K562 (cell line): ENCODE data around the gene LCN1. TPM values are rescaled to one million over a fixed set of nuclear protein-coding genes. Genes with fewer than 3 reads are reported as not detected.

Experiments used
- ATAC-seq: fragments of 200-7000 bp; cut with Tn5 transposase; 3 replicates; pipeline ENCODE4 v1.9.1; 2020; ENCODE audit warnings: moderate library complexity
- BruUV-seq: library from RNA; stranded (reverse); fragments of 400-500 nt; replicated peaks from 2 replicates; lab custom pipeline; 2021; lab: Mats Ljungman, UMichigan
- CTCF ChIA-PET: fragments of 300-600 bp; formaldehyde crosslinking; extraction: SDS; loops from one replicate; lab custom pipeline; 2021; ENCODE audit warnings: low intra/inter-chr PET ratio; lab: Yijun Ruan, JAX
- POLR2A ChIA-PET: fragments of 300-600, 350-650 bp; sonication (Branson Sonifier 250); formaldehyde crosslinking; extraction: SDS; loops from one replicate; lab custom pipeline; 2021; ENCODE audit warnings: antibody characterized with exemption, inconsistent platforms; lab: Yijun Ruan, JAX
- DNase-seq, 4 experiments: peaks; one replicate each; pipeline versions ENCODE4 v3.0.0 to v3.0.0-alpha.2; 2011 to 2018; ENCODE audit warnings: low spot score in 3 of 4, mixed read lengths in 3 of 4; ENCODE audit errors: extremely low read depth in 1 of 4
- FAIRE-seq: peaks from 2 replicates; lab custom pipeline; 2011; peaks lifted over from hg19 to GRCh38; lab: Jason Lieb, UNC
- H2AFZ ChIP-seq: 2 replicates; pipeline ENCODE4 v1.6.0; 2011; ENCODE audit warnings: low read depth, low read length, control low read depth, inconsistent platforms
- H3K27ac ChIP-seq: fragments of 200-600 bp; 3 replicates; pipeline ENCODE4 v1.8.0; 2011; ENCODE audit warnings: low read depth, mild to moderate bottlenecking, control low read depth, inconsistent platforms, low read length, moderate library complexity, mixed read lengths; ENCODE audit errors: extremely low read depth
- H3K27me3 ChIP-seq, 2 experiments: fragments of 300-600 bp in 1 of 2; 2 replicates in 1 of 2; 3 replicates in 1 of 2; pipeline versions ENCODE4 v1.6.0 to v1.8.0; 2011; ENCODE audit warnings: inconsistent platforms in 2 of 2, low read length in 2 of 2, mild to moderate bottlenecking in 1 of 2, mixed read lengths in 1 of 2, moderate library complexity in 1 of 2; ENCODE audit not compliant: control insufficient read depth in 2 of 2, insufficient read depth in 2 of 2
- H3K36me3 ChIP-seq: fragments of 300-600 bp; 3 replicates; pipeline ENCODE4 v1.8.0; 2011; ENCODE audit warnings: mild to moderate bottlenecking, low read length, inconsistent platforms; ENCODE audit not compliant: control insufficient read depth, insufficient read depth
- H3K4me1 ChIP-seq, 2 experiments: fragments of 200-600 bp in 1 of 2; replicated peaks in 1 of 2; 2 replicates in 1 of 2; 3 replicates in 1 of 2; pipeline versions ENCODE4 v1.5.1 to v1.8.0; 2011; ENCODE audit warnings: inconsistent platforms in 2 of 2, low read length in 2 of 2, mild to moderate bottlenecking in 1 of 2, mixed read lengths in 1 of 2, moderate library complexity in 1 of 2; ENCODE audit not compliant: control insufficient read depth in 2 of 2, insufficient read depth in 2 of 2
- H3K4me2 ChIP-seq: 2 replicates; pipeline ENCODE4 v1.6.1; 2011; ENCODE audit warnings: low read length, control low read depth, inconsistent platforms, mixed read lengths; ENCODE audit not compliant: insufficient read depth
- H3K4me3 ChIP-seq: fragments of 200-600 bp; sonication (generic), shearing (Covaris generic); 2 replicates; pipeline ENCODE4 v1.5.1; 2016; ENCODE audit warnings: control low read depth, inconsistent platforms
- H3K79me2 ChIP-seq: fragments of 200-600 bp; 3 replicates; pipeline ENCODE4 v1.8.0; 2011; ENCODE audit warnings: low read length, inconsistent platforms; ENCODE audit not compliant: control insufficient read depth, insufficient read depth
- H3K9ac ChIP-seq, 2 experiments: 2 replicates each; pipeline versions ENCODE4 v1.6.0 to v1.6.1; 2011; ENCODE audit warnings: low read depth in 2 of 2, low read length in 2 of 2, control low read depth in 1 of 2, inconsistent platforms in 1 of 2, mild to moderate bottlenecking in 1 of 2, mixed read lengths in 1 of 2; ENCODE audit not compliant: insufficient read depth in 1 of 2
- H3K9me1 ChIP-seq: one replicate; pipeline ENCODE4 v1.6.0; 2011; ENCODE audit warnings: inconsistent platforms, mild to moderate bottlenecking, low read length, moderate library complexity; ENCODE audit not compliant: control insufficient read depth, insufficient read depth
- H3K9me3 ChIP-seq: replicated peaks from 2 replicates; pipeline ENCODE4 v1.5.1; 2011; ENCODE audit warnings: low read depth, low read length, inconsistent platforms; ENCODE audit not compliant: control insufficient read depth, insufficient read depth
- H4K20me1 ChIP-seq: replicated peaks from 2 replicates; pipeline ENCODE4 v1.6.1; 2011; ENCODE audit warnings: low read length, inconsistent platforms, mixed read lengths; ENCODE audit not compliant: control insufficient read depth, insufficient read depth
- DIDO1 ChIP-seq: fragments of 450-650 bp; IDR thresholded peaks from 2 replicates; pipeline ENCODE4 v1.6.1; 2016; ENCODE audit warnings: low read depth, missing biosample characterization, missing genetic modification characterization
- FOSL1 ChIP-seq: fragments of 200-800 bp; sonication (Bioruptor generic); conservative IDR thresholded peaks from 2 replicates; pipeline ENCODE4 v1.6.1; 2016; ENCODE audit warnings: missing genetic modification characterization, missing compliant biosample characterization
- GATA2 ChIP-seq: sonication (generic); formaldehyde crosslinking; IDR thresholded peaks from 2 replicates; pipeline ENCODE4 v1.4.0; 2020; ENCODE audit warnings: mild to moderate bottlenecking, missing genetic modification reagents
- HMGXB4 ChIP-seq: sonication (generic); formaldehyde crosslinking; IDR thresholded peaks from 2 replicates; pipeline ENCODE4 v1.8.1; 2023; ENCODE audit warnings: mild to moderate bottlenecking, missing genetic modification reagents
- LCOR ChIP-seq: sonication (generic); formaldehyde crosslinking; IDR thresholded peaks from 2 replicates; pipeline ENCODE4 v1.8.0; 2022; ENCODE audit warnings: mild to moderate bottlenecking, missing genetic modification reagents
- MEF2A ChIP-seq: IDR thresholded peaks from 2 replicates; pipeline ENCODE4 v1.6.1; 2011; ENCODE audit warnings: low read depth, mild to moderate bottlenecking, low read length, moderate library complexity; ENCODE audit not compliant: control insufficient read depth
- NBN ChIP-seq: fragments of 450-650 bp; IDR thresholded peaks from 2 replicates; pipeline ENCODE4 v1.6.1; 2016; ENCODE audit warnings: low read depth, mild to moderate bottlenecking
- NCOA4 ChIP-seq: fragments of 450-650 bp; IDR thresholded peaks from 2 replicates; pipeline ENCODE4 v1.6.1; 2018; ENCODE audit warnings: mild to moderate bottlenecking; ENCODE audit not compliant: partially characterized antibody
- NR2C2 ChIP-seq, 2 experiments: fragments of 200-800 bp in 1 of 2; sonication (Bioruptor generic) in 1 of 2; sonication (generic) in 1 of 2; formaldehyde crosslinking in 1 of 2; IDR thresholded peaks; 2 replicates each; pipeline versions ENCODE4 v1.6.1 to v1.8.0; 2016 to 2022; ENCODE audit warnings: mild to moderate bottlenecking in 1 of 2, missing compliant biosample characterization in 1 of 2, missing genetic modification characterization in 1 of 2, missing genetic modification reagents in 1 of 2
- RHOXF2B ChIP-seq: fragments of 250-450 bp; sonication (Bioruptor Pico); conservative IDR thresholded peaks from 2 replicates; pipeline ENCODE4 v1.5.1; 2021
- ZFP1 ChIP-seq: fragments of 450-650 bp; formaldehyde crosslinking; IDR thresholded peaks from 2 replicates; pipeline ENCODE4 v1.4.0; 2020; ENCODE audit warnings: mild to moderate bottlenecking, mixed read lengths
- ZNF589 ChIP-seq: fragments of 200-800 bp; sonication (Bioruptor generic); IDR thresholded peaks from 2 replicates; pipeline ENCODE4 v1.6.1; 2016; ENCODE audit warnings: low read depth, missing genetic modification characterization, missing compliant biosample characterization
- WGBS: fragments of 100-300 bp; shearing (Covaris generic); methylation state at CpG from one replicate; pipeline ENCODE4 v1.1.6; 2016; ENCODE audit warnings: low coverage, mixed read lengths; ENCODE audit not compliant: insufficient coverage; ENCODE audit errors: missing lambda C conversion rate; 5-methylcytosine and 5-hydroxymethylcytosine counted together
- in situ Hi-C: fragments of 300-500 bp; cut with MboI; formaldehyde crosslinking; loops from 4 replicates; pipeline ENCODE4 v1.15.0; 2018; ENCODE audit warnings: inconsistent platforms, mixed read lengths
- intact Hi-C: fragments of 100-400 bp; cut with micrococcal nuclease; formaldehyde crosslinking; loops from 2 replicates; pipeline ENCODE4 v1.14.2; 2022
- polyA plus RNA-seq, 8 experiments: library from polyadenylated mRNA; depleted of rRNA in 4 of 8; stranded (reverse) in 5 of 8; unstranded in 3 of 8; fragments of >200 nt; fragmentation: Nextera tagmentation in 2 of 8; fragmentation: Illumina TruSeq in 1 of 8; extraction: Ambion mirVana in 2 of 8; extraction: Trizol in 1 of 8; gene quantifications; 2 replicates each; pipeline versions ENCODE4 v1.2.1 to v1.2.3, GENCODE V29; 2011 to 2014; ENCODE audit warnings: inconsistent platforms in 1 of 8, missing spikeins in 1 of 8
- total RNA-seq, 7 experiments: library from RNA; depleted of rRNA in 6 of 7; stranded (reverse); fragments of >200 nt in 6 of 7; fragmentation: Illumina TruSeq in 2 of 7; extraction: Trizol in 2 of 7; gene quantifications; 2 replicates each; pipeline versions ENCODE4 v1.2.1 to v1.2.3, GENCODE V29; 2011 to 2021; ENCODE audit warnings: low replicate concordance in 1 of 7
- TF ChIP-seq, protein P1 (sequence below), 2 experiments: fragments of 450-650 bp in 1 of 2; sonication (generic) in 1 of 2; formaldehyde crosslinking in 1 of 2; IDR thresholded peaks in 1 of 2; conservative IDR thresholded peaks in 1 of 2; 2 replicates each; pipeline versions ENCODE4 v1.6.1 to v1.8.1; 2016 to 2023; ENCODE audit warnings: mild to moderate bottlenecking in 2 of 2, moderate library complexity in 2 of 2, inconsistent platforms in 1 of 2, missing genetic modification reagents in 1 of 2

LCN1 gene
- total and polyA plus RNA-seq, 9 of the 15 experiments (the other 6 are each of a cell fraction or from before 2014, with no cell fraction given), result not detected

DNA sequence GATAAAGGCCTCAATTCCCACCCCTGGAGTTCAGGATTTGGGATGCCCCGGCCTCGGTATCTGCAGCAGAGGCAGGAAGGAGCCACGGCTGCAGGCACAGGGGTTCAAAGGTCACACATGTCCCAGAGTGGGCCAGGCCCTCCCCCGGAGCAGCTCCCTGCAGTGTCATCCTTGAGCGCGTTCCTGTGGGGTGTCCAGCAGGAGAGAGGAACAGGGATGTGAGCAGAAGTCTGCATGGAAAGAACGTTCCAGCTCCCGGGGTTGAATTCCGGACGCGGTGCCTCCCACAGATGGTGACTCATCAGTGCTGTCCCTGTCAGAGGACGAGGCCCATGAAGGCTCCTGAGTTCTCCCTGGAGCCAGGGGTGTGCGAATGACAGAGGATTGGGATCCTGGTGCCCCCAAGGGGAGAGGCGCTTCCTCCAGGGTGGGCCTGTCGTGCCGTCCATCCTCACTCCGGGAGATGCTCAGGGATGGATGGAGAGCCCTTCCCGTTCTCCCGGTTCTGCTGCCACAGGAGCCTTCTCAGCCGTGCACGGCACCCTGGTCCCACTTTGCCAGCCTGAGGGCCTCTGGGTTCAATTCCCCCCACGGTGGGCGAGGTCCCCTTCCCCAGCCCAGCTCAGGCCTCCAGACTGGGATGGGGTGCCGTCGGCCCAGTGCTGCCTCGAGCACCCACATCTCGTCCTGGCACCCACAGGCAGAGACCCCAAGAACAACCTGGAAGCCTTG lies 3.1 kb downstream of the LCN1 start (continued):
- TF ChIP-seq NR2C2 (CRISPR knock-in tag; IDR thresholded peaks at IDR 0.05), result no peak; the same call in 1 of the 2 replicates
- peak; percentile 74 for TF ChIP-seq NR2C2 (tag; IDR thresholded peaks at IDR 0.05)
- no peak for TF ChIP-seq ZNF589
- no peak for TF ChIP-seq LCOR (CRISPR knock-in tag)
- TF ChIP-seq, protein P1, sequence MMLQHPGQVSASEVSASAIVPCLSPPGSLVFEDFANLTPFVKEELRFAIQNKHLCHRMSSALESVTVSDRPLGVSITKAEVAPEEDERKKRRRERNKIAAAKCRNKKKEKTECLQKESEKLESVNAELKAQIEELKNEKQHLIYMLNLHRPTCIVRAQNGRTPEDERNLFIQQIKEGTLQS (IDR thresholded peaks at IDR 0.05), result peak; percentile 74
- TF ChIP-seq, protein P1 (CRISPR knock-in tag; conservative IDR thresholded peaks at IDR 0.05), result no peak
- TF ChIP-seq ZFP1 (CRISPR knock-in tag), result no peak
- peak; percentile 83 for TF ChIP-seq FOSL1 (tag)
- TF ChIP-seq, all 486 proteins: peak for 6

DNA sequence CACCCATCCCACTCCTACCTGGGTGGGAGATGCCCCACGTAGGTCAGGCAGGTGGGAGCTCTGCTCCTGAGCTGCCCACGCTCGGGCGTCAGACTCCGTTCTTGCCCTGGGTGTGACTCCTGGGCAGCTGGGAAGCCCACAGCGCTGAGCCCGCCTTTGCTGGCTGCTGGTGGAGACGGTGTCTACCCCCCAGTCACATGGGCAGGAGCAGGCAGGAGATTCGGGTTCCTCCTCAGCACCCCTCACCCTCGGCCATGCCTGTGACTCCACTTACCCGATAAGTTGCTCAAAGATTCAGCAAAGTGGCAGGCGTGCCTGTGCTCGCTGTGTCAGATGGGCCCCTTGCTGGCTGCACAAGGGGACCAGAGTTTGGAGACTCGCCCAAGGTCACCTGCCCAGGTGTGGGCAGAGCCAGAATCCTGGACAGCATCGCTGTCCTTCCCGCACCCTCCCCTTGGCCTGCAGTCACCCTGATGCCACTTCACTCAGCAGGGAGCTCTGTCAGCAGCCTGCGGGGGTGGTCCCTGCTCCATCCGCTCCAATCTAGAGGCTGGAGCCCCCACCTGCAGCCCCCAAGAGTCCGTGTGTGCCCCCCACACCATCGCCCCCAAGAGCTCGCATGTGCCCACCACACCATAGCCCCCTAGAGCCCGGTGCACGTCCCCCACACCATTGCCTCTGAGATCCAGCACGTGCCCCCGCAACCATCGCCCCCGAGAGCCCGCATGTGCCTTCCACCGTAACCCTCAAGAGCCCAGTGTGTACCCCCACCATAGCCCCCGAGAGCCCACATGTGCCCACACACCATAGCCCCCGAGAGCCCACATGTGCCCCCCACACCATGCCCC lies 4.2 kb downstream of the LCN1 start:
- ChIA-PET POLR2A (no interaction called here), CTCF (no interaction called here)
- Histone ChIP-seq H3K27me3 (peaks cover 0 to under 1% of the 10 kb centered on the region in 2 experiments; a peak in 2 of 5 replicates), H2AFZ (no peak overlapping the region), H3K4me1 (peaks cover 9 to 39% of the 10 kb centered on the region in 2 experiments; a peak in 3 of 5 replicates), H3K79me2 (no peaks in the 10 kb centered on the region), H3K4me2 (no peak overlapping the region), H3K36me3 (no peaks in the 10 kb centered on the region), H3K4me3 (no peak overlapping the region), H3K9me3 (no peaks in the 10 kb centered on the region), H3K27ac (no peak overlapping the region), H3K9me1 (no peaks in the 10 kb centered on the region), H4K20me1 (no peaks in the 10 kb centered on the region), H3K9ac (no peak overlapping the region)
- in situ Hi-C loops (no loop called here), intact Hi-C loops (no loop called here)
- DNase-seq (no peak), ATAC-seq (no peak), FAIRE-seq (no peak)
- BruUV-seq, result no TSS peak
- WGBS, result 15% methylated on average over 20 of the region's 31 CpGs
- TF ChIP-seq MEF2A, result no peak
- no peak for TF ChIP-seq NCOA4
- TF ChIP-seq NBN, result no peak
- TF ChIP-seq RHOXF2B (CRISPR knock-in tag), result no peak
- no peak for TF ChIP-seq HMGXB4 (CRISPR knock-in tag)
- no peak for TF ChIP-seq DIDO1 (tag)
- no peak for TF ChIP-seq GATA2 (CRISPR knock-in tag)
